Measurements from ENCODE around the gene ZNF8.

DNA sequence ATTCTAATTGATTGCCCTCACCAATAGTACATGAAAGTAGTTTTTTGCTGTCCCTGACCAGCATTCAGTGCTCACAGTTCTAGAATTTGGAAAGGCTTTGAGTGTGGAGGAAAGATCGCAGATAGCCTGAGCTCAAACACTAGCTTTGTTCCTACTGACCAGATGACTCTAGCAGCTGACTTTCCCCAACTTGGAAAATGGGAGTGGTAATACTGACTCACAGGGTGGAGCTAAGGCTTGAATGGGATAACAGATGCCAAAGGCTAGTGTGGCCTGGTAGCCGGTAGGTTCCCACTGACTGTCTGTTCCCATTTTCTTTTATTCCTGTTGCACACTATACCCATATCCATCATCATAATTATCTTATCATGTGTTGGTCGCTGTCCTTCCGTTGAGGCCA is 51.7 kb downstream of the ZNF8 start:
- TF ChIP-seq, protein P1, sequence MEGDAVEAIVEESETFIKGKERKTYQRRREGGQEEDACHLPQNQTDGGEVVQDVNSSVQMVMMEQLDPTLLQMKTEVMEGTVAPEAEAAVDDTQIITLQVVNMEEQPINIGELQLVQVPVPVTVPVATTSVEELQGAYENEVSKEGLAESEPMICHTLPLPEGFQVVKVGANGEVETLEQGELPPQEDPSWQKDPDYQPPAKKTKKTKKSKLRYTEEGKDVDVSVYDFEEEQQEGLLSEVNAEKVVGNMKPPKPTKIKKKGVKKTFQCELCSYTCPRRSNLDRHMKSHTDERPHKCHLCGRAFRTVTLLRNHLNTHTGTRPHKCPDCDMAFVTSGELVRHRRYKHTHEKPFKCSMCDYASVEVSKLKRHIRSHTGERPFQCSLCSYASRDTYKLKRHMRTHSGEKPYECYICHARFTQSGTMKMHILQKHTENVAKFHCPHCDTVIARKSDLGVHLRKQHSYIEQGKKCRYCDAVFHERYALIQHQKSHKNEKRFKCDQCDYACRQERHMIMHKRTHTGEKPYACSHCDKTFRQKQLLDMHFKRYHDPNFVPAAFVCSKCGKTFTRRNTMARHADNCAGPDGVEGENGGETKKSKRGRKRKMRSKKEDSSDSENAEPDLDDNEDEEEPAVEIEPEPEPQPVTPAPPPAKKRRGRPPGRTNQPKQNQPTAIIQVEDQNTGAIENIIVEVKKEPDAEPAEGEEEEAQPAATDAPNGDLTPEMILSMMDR (IDR thresholded peaks at IDR 0.05) = no peak
- no peak for TF ChIP-seq POLR2AphosphoS5 (IDR thresholded peaks at IDR 0.05)
- TF ChIP-seq POLR2A (IDR thresholded peaks at IDR 0.05) = no peak
